Measurements from ENCODE around the gene HAAO. TPM values are rescaled to one million over a fixed set of nuclear protein-coding genes. Genes with fewer than 3 reads are reported as not detected.
A peak's percentile ranks its signal among the peaks of the same experiment; 100 is the strongest.

Gene HAAO
- total and polyA plus RNA-seq, 2 donors (not counting 1 experiment from before 2014, with no cell fraction given): 6.4 to 17.6 TPM

- POLR2A ChIA-PET: interaction anchor here (1.0 kb wide), 1 partner anchor 36 kb away, joined by 3 read pairs; no protein-coding TSS in a partner anchor
- Histone ChIP-seq H3K4me2 (replicated peaks; ENCODE audit: low read depth, low read length, poor library complexity, severe bottlenecking) (peak overlapping the region; percentile 50), H3K36me3 (replicated peaks in 1 of 2; ENCODE audit: control extremely low read depth in 1 of 2, control insufficient read depth in 1 of 2, extremely low read depth in 1 of 2, insufficient read depth in 2 of 2, low read length in 1 of 2) (no peaks in the 10 kb centered on the region), H3K4me3 (ENCODE audit: control extremely low read depth in 1 of 5, extremely low read depth in 1 of 5, insufficient read depth in 1 of 5, low read depth in 2 of 5, low read length in 4 of 5) (no peak overlapping the region), H3K27ac (ENCODE audit: low read length in 2 of 2) (peak overlapping the region in 1 of 2 donors; percentile 51), H2AFZ (ENCODE audit: insufficient read depth, low read depth, low read length, poor library complexity, severe bottlenecking) (peak overlapping the region; percentile 56), H3K27me3 (replicated peaks in 1 of 4; ENCODE audit: control extremely low read depth in 1 of 4, control insufficient read depth in 3 of 4, insufficient read depth in 4 of 4, low read length in 3 of 4) (no peaks in the 10 kb centered on the region), H4K20me1 (ENCODE audit: control insufficient read depth, insufficient read depth, low read length, poor library complexity, severe bottlenecking) (no peaks in the 10 kb centered on the region), H3K79me2 (ENCODE audit: control insufficient read depth, insufficient read depth, low read length) (no peaks in the 10 kb centered on the region), H3K9ac (ENCODE audit: low read length) (no peak overlapping the region), H3K4me1 (ENCODE audit: control insufficient read depth in 2 of 2, insufficient read depth in 2 of 2, low read length in 2 of 2) (peaks cover 7% of the 10 kb centered on the region in 2 donors), H3K9me3 (ENCODE audit: control extremely low read depth in 1 of 3, control insufficient read depth in 2 of 3, insufficient read depth in 1 of 3, low read length in 2 of 3) (peaks cover 0 to 15% (median 0%) of the 10 kb centered on the region in 3 donors)
- H3K27ac Mint-ChIP-seq: no peak overlapping the region
- TF ChIP-seq CTCF (IDR thresholded peaks at IDR 0.05): no peak
- TF ChIP-seq EZH2 (IDR thresholded peaks at IDR 0.05; ENCODE audit: borderline replicate concordance, insufficient read depth, low read depth, low read length, poor library complexity, severe bottlenecking): no peak
- no peaks in the 10 kb centered on the region for H3K27me3 Mint-ChIP-seq
- intact Hi-C loops (cut with micrococcal nuclease): no loop called here
- DNase-seq (no peak), ATAC-seq (ENCODE audit: low read depth) (no peak)
- no peak overlapping the region for H3K4me3 Mint-ChIP-seq
- no peaks in the 10 kb centered on the region for H3K9me3 Mint-ChIP-seq (ENCODE audit: insufficient read depth)
- peaks cover 11% of the 10 kb centered on the region for H3K4me1 Mint-ChIP-seq
- CTCF ChIA-PET: interaction anchor here (0.7 to 1.0 kb wide), 5 partner anchors 9 to 515 kb away, joined by 3 to 4 read pairs (median 3); no protein-coding TSS in a partner anchor
- no CpG with 5 or more reads among the region's 3 CpGs for WGBS (ENCODE audit: insufficient coverage)
Measured at GRCh38 chr2:42775810-42776209, 16.6 kb downstream of the HAAO start.

GRCh38 chr2:42775186-42775585, 17.2 kb downstream of the HAAO start:
- peak overlapping the region; percentile 50 for H3K4me2 ChIP-seq (replicated peaks; ENCODE audit: low read depth, low read length, poor library complexity, severe bottlenecking)
- TF ChIP-seq CTCF (IDR thresholded peaks at IDR 0.05): no peak
- no peak for TF ChIP-seq EZH2 (IDR thresholded peaks at IDR 0.05; ENCODE audit: borderline replicate concordance, insufficient read depth, low read depth, low read length, poor library complexity, severe bottlenecking)
- no peak overlapping the region for H3K27ac Mint-ChIP-seq

More at GRCh38 chr2:42775186-42775585, 17.2 kb downstream of the HAAO start:
- intact Hi-C loops (cut with micrococcal nuclease): no loop called here
- Histone ChIP-seq H3K9me3 (ENCODE audit: control extremely low read depth in 1 of 3, control insufficient read depth in 2 of 3, insufficient read depth in 1 of 3, low read length in 2 of 3) (peaks cover 0 to 9% (median 0%) of the 10 kb centered on the region in 3 donors), H3K9ac (ENCODE audit: low read length) (no peak overlapping the region), H2AFZ (ENCODE audit: insufficient read depth, low read depth, low read length, poor library complexity, severe bottlenecking) (peak overlapping the region; percentile 56), H3K27me3 (replicated peaks in 1 of 4; ENCODE audit: control extremely low read depth in 1 of 4, control insufficient read depth in 3 of 4, insufficient read depth in 4 of 4, low read length in 3 of 4) (no peaks in the 10 kb centered on the region), H3K79me2 (ENCODE audit: control insufficient read depth, insufficient read depth, low read length) (no peaks in the 10 kb centered on the region), H3K27ac (ENCODE audit: low read length in 2 of 2) (peak overlapping the region in 1 of 2 donors; percentile 51), H4K20me1 (ENCODE audit: control insufficient read depth, insufficient read depth, low read length, poor library complexity, severe bottlenecking) (no peaks in the 10 kb centered on the region), H3K4me3 (ENCODE audit: control extremely low read depth in 1 of 5, extremely low read depth in 1 of 5, insufficient read depth in 1 of 5, low read depth in 2 of 5, low read length in 4 of 5) (no peak overlapping the region), H3K4me1 (ENCODE audit: control insufficient read depth in 2 of 2, insufficient read depth in 2 of 2, low read length in 2 of 2) (peaks cover 7% of the 10 kb centered on the region in 2 donors), H3K36me3 (replicated peaks in 1 of 2; ENCODE audit: control extremely low read depth in 1 of 2, control insufficient read depth in 1 of 2, extremely low read depth in 1 of 2, insufficient read depth in 2 of 2, low read length in 1 of 2) (no peaks in the 10 kb centered on the region)
- Mint-ChIP-seq H3K27me3 (no peaks in the 10 kb centered on the region), H3K4me3 (no peak overlapping the region), H3K9me3 (ENCODE audit: insufficient read depth) (no peaks in the 10 kb centered on the region), H3K4me1 (peaks cover 13% of the 10 kb centered on the region)
- CTCF ChIA-PET: interaction anchor here (0.7 to 1.0 kb wide), 4 partner anchors 20 to 521 kb away, joined by 3 read pairs; no protein-coding TSS in a partner anchor
- 50% methylated on average over 1 of the region's 2 CpGs for WGBS (ENCODE audit: insufficient coverage)
- DNase-seq (no peak), ATAC-seq (ENCODE audit: low read depth) (no peak)
- POLR2A ChIA-PET: interaction anchor here (1.0 kb wide), 1 partner anchor 36 kb away, joined by 3 read pairs; no protein-coding TSS in a partner anchor

All from B cell (primary cell).